SK-N-SH (cell line): Measurements from ENCODE around the gene TCHH.

ENCODE experiments used
- CTCF ChIP-seq: fragments of 200-600 bp; sonication (generic); IDR thresholded peaks from 2 replicates; pipeline ENCODE4 v1.6.1; 2017; ENCODE audit warnings: antibody characterized with exemption, mild to moderate bottlenecking, moderate library complexity
- ELF1 ChIP-seq: IDR thresholded peaks from 2 replicates; pipeline ENCODE4 v1.4.0; 2012

GRCh38 chr1:152130186-152130585 lies 14.9 kb upstream of the TCHH start:
- TF ChIP-seq ELF1: no peak
- no peak for TF ChIP-seq CTCF
